CD14-positive monocyte (primary cell): Measurements from ENCODE around the gene KRT75. TPM values are rescaled to one million over a fixed set of nuclear protein-coding genes. Genes with fewer than 3 reads are reported as not detected.

ENCODE experiments used
- DNase-seq, 3 donors: peaks; one replicate each; pipeline ENCODE4 v3.0.0-alpha.2; 2011 to 2022
- H2AFZ ChIP-seq: 2 replicates; pipeline ENCODE4 v1.6.0; 2012; ENCODE audit warnings: mild to moderate bottlenecking, low read depth, low read length, inconsistent platforms; ENCODE audit not compliant: insufficient read depth, poor library complexity, severe bottlenecking
- H3K27ac ChIP-seq, 2 donors: 1 replicate in 1 of 2; 2 replicates in 1 of 2; pipeline ENCODE4 v1.5.1; 2012 to 2013; ENCODE audit warnings: low read length in 2 of 2, control low read depth in 1 of 2, inconsistent platforms in 1 of 2, low read depth in 1 of 2, mild to moderate bottlenecking in 1 of 2
- H3K27me3 ChIP-seq, 2 donors: one replicate each; pipeline versions ENCODE4 v1.6.0 to v1.6.1; 2011 to 2013; ENCODE audit warnings: low read length in 2 of 2; ENCODE audit not compliant: control insufficient read depth in 2 of 2, insufficient read depth in 2 of 2
- H3K36me3 ChIP-seq, 2 donors: replicated peaks in 1 of 2; 1 replicate in 1 of 2; 2 replicates in 1 of 2; pipeline versions ENCODE4 v1.5.1 to v1.6.1; 2012 to 2013; ENCODE audit warnings: low read length in 2 of 2, control low read depth in 1 of 2, inconsistent platforms in 1 of 2, mild to moderate bottlenecking in 1 of 2; ENCODE audit not compliant: insufficient read depth in 2 of 2, control insufficient read depth in 1 of 2
- H3K4me1 ChIP-seq, 2 donors: 1 replicate in 1 of 2; 2 replicates in 1 of 2; pipeline versions ENCODE4 v1.5.1 to v1.6.1; 2012 to 2013; ENCODE audit warnings: low read length in 2 of 2, control low read depth in 1 of 2, inconsistent platforms in 1 of 2, mild to moderate bottlenecking in 1 of 2, moderate library complexity in 1 of 2; ENCODE audit not compliant: insufficient read depth in 2 of 2, control insufficient read depth in 1 of 2
- H3K4me2 ChIP-seq: replicated peaks from 2 replicates; pipeline ENCODE3; 2012; ENCODE audit warnings: low read length, moderate library complexity, mild to moderate bottlenecking; ENCODE audit not compliant: poor library complexity, severe bottlenecking; ENCODE audit errors: extremely low read depth
- H3K4me3 ChIP-seq, 3 experiments: fragments of 200-600 bp in 1 of 3; sonication (generic) in 1 of 3; replicated peaks in 1 of 3; 1 replicate in 2 of 3; 2 replicates in 1 of 3; pipeline ENCODE4 v1.5.1; 2011 to 2013; ENCODE audit warnings: low read length in 3 of 3, mild to moderate bottlenecking in 3 of 3, control low read depth in 2 of 3, low read depth in 2 of 3, inconsistent platforms in 1 of 3, moderate library complexity in 1 of 3
- H3K79me2 ChIP-seq: 2 replicates; pipeline ENCODE4 v1.6.0; 2012; ENCODE audit warnings: mild to moderate bottlenecking, control low read depth, inconsistent platforms, low read length, moderate library complexity; ENCODE audit not compliant: insufficient read depth
- H3K9ac ChIP-seq: 2 replicates; pipeline ENCODE4 v1.6.0; 2017; ENCODE audit warnings: low read length, mild to moderate bottlenecking; ENCODE audit not compliant: insufficient read depth, poor library complexity, severe bottlenecking
- H3K9me3 ChIP-seq, 2 donors: replicated peaks in 1 of 2; 1 replicate in 1 of 2; 2 replicates in 1 of 2; pipeline versions ENCODE4 v1.5.1 to v1.6.1; 2012 to 2013; ENCODE audit warnings: low read length in 2 of 2, control low read depth in 1 of 2; ENCODE audit not compliant: control insufficient read depth in 1 of 2, insufficient read depth in 1 of 2
- H4K20me1 ChIP-seq: 2 replicates; pipeline ENCODE4 v1.6.0; 2012; ENCODE audit warnings: mild to moderate bottlenecking, low read length, control low read depth, moderate library complexity; ENCODE audit not compliant: insufficient read depth
- H3K27ac Mint-ChIP-seq, 7 donors: one replicate each; pipeline ENCODE4 v1.8.0; 2020; ENCODE audit warnings: mild to moderate bottlenecking in 7 of 7, mixed read lengths in 7 of 7, moderate library complexity in 6 of 7, inconsistent platforms in 2 of 7
- H3K27me3 Mint-ChIP-seq, 3 donors: one replicate each; pipeline ENCODE4 v1.8.0; 2021 to 2022; ENCODE audit warnings: low read depth in 3 of 3, mild to moderate bottlenecking in 3 of 3, mixed read lengths in 3 of 3, moderate library complexity in 3 of 3, inconsistent platforms in 1 of 3
- H3K36me3 Mint-ChIP-seq, 2 donors: one replicate each; pipeline ENCODE4 v1.8.0; 2020; ENCODE audit warnings: mixed read lengths in 2 of 2, inconsistent platforms in 1 of 2, mild to moderate bottlenecking in 1 of 2
- H3K4me1 Mint-ChIP-seq: one replicate; pipeline ENCODE4 v1.8.0; 2020; ENCODE audit warnings: mild to moderate bottlenecking, mixed read lengths
- H3K4me3 Mint-ChIP-seq, 2 donors: one replicate each; pipeline ENCODE4 v1.8.0; 2020; ENCODE audit warnings: mild to moderate bottlenecking in 2 of 2, mixed read lengths in 2 of 2, moderate library complexity in 1 of 2
- H3K9me3 Mint-ChIP-seq, 7 donors: one replicate each; pipeline ENCODE4 v1.8.0; 2020 to 2022; ENCODE audit warnings: mixed read lengths in 7 of 7, mild to moderate bottlenecking in 6 of 7, moderate library complexity in 6 of 7, inconsistent platforms in 2 of 7
- CTCF ChIP-seq: fragments of 200-600 bp; IDR thresholded peaks from one replicate; pipeline ENCODE4 v1.8.0; 2022; ENCODE audit warnings: antibody characterized with exemption, mild to moderate bottlenecking
- WGBS: methylation state at CpG from one replicate; pipeline ENCODE4 v1.1.5; 2013; ENCODE audit warnings: missing lambda C conversion rate; ENCODE audit not compliant: insufficient coverage; 5-methylcytosine and 5-hydroxymethylcytosine counted together
- intact Hi-C, 2 donors: fragments of 100-400 bp; cut with micrococcal nuclease; formaldehyde crosslinking; loops; one replicate each; pipeline versions ENCODE4 v1.15.0 to v1.15.1; 2023
- polyA plus RNA-seq, 3 donors: library from polyadenylated mRNA; depleted of rRNA in 1 of 3; unstranded in 2 of 3; stranded (reverse) in 1 of 3; fragments of 300-500 nt in 2 of 3; fragments of >200 nt in 1 of 3; fragmentation: Illumina TruSeq in 2 of 3; gene quantifications; 1 replicate in 2 of 3; 2 replicates in 1 of 3; pipeline ENCODE4 v1.2.3, GENCODE V29; 2012 to 2021

KRT75 gene
- polyA plus RNA-seq, 3 donors = not detected

DNA sequence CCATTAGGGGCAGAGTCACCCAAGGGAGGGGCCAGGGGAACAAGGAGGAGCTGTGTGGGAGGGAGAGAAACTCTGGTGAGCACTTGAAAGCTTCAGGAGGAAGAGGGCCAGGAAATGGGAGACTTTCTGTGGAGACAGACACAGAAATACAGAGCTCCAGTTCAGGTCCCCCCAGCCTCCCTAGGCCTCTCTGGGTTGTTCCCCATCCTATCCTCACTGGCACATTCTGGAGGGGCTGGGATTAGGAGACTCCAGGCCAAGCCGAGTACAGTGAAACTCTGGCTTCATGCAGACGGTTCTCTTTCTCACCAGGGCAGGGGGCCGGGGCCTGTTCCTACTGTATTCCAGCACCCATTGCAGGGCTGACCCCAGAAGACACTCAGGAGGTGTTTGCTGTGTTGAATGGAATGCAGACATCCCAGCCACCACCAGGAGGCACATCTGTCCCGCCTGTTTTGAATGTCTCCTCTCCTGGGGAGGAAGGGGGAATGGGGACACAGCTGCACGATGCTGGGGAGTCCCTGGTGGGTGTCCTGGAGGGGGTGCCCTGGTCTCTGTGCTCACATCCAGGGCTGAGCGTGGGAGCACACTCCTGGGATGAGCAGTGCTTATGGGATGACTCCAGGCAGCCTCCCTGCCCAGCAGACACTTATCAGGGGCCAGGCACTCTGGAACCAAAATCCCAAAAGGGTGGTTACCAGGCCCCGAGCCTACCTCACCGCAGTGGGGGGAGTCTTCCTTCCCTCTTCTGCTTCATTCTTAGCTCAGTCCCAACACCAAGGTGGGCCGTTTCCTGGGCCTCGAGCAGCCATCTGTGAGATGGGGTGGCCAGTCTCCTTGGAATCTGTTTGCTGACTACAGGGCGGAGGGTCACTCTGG, 43.2 kb downstream of the KRT75 start:
- Histone ChIP-seq H3K9ac (no peak overlapping the region), H3K4me1 (no peaks in the 10 kb centered on the region), H3K79me2 (no peaks in the 10 kb centered on the region), H4K20me1 (no peaks in the 10 kb centered on the region), H3K9me3 (no peaks in the 10 kb centered on the region), H3K27ac (no peak overlapping the region), H3K4me3 (no peak overlapping the region), H3K4me2 (no peak overlapping the region), H2AFZ (no peak overlapping the region), H3K27me3 (no peaks in the 10 kb centered on the region), H3K36me3 (no peaks in the 10 kb centered on the region)
- Mint-ChIP-seq H3K36me3 (no peaks in the 10 kb centered on the region), H3K4me3 (no peak overlapping the region), H3K9me3 (no peaks in the 10 kb centered on the region), H3K4me1 (no peaks in the 10 kb centered on the region), H3K27me3 (peaks cover 2 to 7% (median 5%) of the 10 kb centered on the region in 3 donors), H3K27ac (no peak overlapping the region)
- WGBS = 94% methylated on average over 2 of the region's 11 CpGs
- TF ChIP-seq CTCF = peak; percentile 31
- DNase-seq = no peak
- intact Hi-C loops = no loop called here

- Histone ChIP-seq H3K36me3 (no peaks in the 10 kb centered on the region), H3K4me3 (no peak overlapping the region), H3K27me3 (no peaks in the 10 kb centered on the region), H3K9ac (no peak overlapping the region), H3K27ac (no peak overlapping the region), H4K20me1 (no peaks in the 10 kb centered on the region), H3K4me2 (no peak overlapping the region), H2AFZ (no peak overlapping the region), H3K4me1 (no peaks in the 10 kb centered on the region), H3K79me2 (no peaks in the 10 kb centered on the region), H3K9me3 (no peaks in the 10 kb centered on the region)
- Mint-ChIP-seq H3K27ac (peak overlapping the region in 1 of 7 donors; percentile 23), H3K36me3 (no peaks in the 10 kb centered on the region), H3K4me1 (no peaks in the 10 kb centered on the region), H3K9me3 (no peaks in the 10 kb centered on the region), H3K27me3 (peaks cover 2 to 6% (median 5%) of the 10 kb centered on the region in 3 donors), H3K4me3 (no peak overlapping the region)
- no peak for TF ChIP-seq CTCF
- no peak for DNase-seq
- WGBS = 40% methylated on average over 5 of the region's 9 CpGs
- intact Hi-C loops = no loop called here
Measured at GRCh38 chr12:52389313-52390207, 44.6 kb downstream of the KRT75 start.
